T-helper 2 cell treated with Interferon-gamma antibody and Interleukin-4, amounts not matched to agents 5 μg/mL and 100 μg/mL, for 36 hours (primary cell): ENCODE data around the gene NEURL1.

Source experiments
- DNase-seq: peaks from one replicate; pipeline ENCODE4 v3.0.0; 2021; ENCODE audit warnings: low spot score
- H3K27ac Mint-ChIP-seq: one replicate; pipeline ENCODE4 v1.8.0; 2021; ENCODE audit warnings: mild to moderate bottlenecking, mixed read lengths
- H3K27me3 Mint-ChIP-seq: one replicate; pipeline ENCODE4 v1.8.0; 2021; ENCODE audit warnings: low read depth, mixed read lengths
- H3K36me3 Mint-ChIP-seq: one replicate; pipeline ENCODE4 v1.8.0; 2021; ENCODE audit warnings: low read depth, mixed read lengths
- H3K4me1 Mint-ChIP-seq: one replicate; pipeline ENCODE4 v1.8.0; 2021; ENCODE audit warnings: low read depth, mixed read lengths
- H3K4me3 Mint-ChIP-seq: one replicate; pipeline ENCODE4 v1.8.0; 2022; ENCODE audit warnings: mild to moderate bottlenecking, moderate library complexity, mixed read lengths
- H3K9me3 Mint-ChIP-seq: one replicate; pipeline ENCODE4 v1.8.0; 2021; ENCODE audit warnings: mixed read lengths

NEURL1 gene

DNA sequence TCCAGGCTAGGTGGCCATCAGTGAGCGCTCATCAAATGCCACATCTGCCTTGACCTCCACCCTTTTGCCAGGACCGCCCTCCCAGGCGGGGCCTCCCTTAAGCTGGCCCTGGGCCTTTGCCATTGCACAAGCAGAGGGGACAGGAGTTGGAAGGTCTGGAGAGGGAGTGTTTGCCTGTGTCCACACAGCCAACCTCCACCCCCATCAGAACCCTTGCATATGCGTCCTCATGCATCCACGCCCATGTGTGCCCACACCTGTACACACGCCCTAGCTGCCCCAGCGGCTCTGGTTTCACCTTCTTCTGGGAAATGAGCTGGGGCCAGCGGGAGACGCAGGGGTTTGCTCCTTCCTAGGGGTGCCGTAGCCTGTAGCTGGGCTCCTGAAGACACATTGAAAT lies 64.0 kb downstream of the NEURL1 start:
- Mint-ChIP-seq H3K27me3 (peaks cover 14% of the 10 kb centered on the region), H3K4me1 (peaks cover 21% of the 10 kb centered on the region), H3K36me3 (no peaks in the 10 kb centered on the region), H3K4me3 (no peak overlapping the region), H3K27ac (no peak overlapping the region), H3K9me3 (no peaks in the 10 kb centered on the region)
- DNase-seq: no peak

DNA sequence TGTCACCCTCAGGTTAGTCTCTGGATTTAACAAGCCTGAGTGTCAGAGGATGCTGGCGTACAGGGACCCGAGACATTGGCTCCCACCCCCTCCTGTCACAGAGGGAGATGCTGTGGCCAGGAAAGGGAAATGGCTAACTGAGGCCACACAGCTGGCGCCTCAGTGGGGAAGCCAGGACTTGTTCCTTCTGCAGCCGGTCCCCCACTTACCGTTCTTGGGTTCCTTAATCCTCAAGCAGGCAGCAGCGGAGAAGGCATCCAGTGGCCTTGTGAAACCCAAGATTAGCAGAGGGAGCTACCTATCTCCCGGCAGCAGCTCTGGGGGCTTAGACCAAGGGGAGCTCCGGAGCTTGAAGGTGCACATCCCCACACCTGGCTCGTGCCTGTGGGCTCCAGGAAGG lies 65.4 kb downstream of the NEURL1 start:
- peaks cover 13% of the 10 kb centered on the region for H3K4me1 Mint-ChIP-seq
- no peaks in the 10 kb centered on the region for H3K9me3 Mint-ChIP-seq
- H3K27ac Mint-ChIP-seq: no peak overlapping the region
- peaks cover 14% of the 10 kb centered on the region for H3K27me3 Mint-ChIP-seq
- H3K36me3 Mint-ChIP-seq: no peaks in the 10 kb centered on the region
- no peak for DNase-seq
- no peak overlapping the region for H3K4me3 Mint-ChIP-seq

DNA sequence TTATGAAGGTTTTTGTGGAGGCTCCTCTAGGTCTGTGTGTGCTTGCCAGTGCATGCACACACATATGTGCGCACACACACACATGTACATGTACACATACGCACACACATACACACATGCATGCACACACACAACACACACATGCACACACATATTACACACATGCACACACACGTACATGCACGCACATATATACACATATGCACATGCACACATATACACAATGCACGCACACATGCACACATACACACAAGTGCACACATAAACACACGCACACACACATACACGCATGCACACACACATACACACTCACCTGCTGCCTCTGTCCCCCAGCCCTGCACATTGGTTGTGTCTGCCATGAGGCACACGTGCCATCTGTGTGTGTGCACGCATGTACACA lies 66.3 kb downstream of the NEURL1 start:
- Mint-ChIP-seq H3K27me3 (peaks cover 12% of the 10 kb centered on the region), H3K27ac (no peak overlapping the region), H3K4me1 (peaks cover 4% of the 10 kb centered on the region), H3K9me3 (no peaks in the 10 kb centered on the region), H3K4me3 (no peak overlapping the region), H3K36me3 (no peaks in the 10 kb centered on the region)
- no peak for DNase-seq

DNA sequence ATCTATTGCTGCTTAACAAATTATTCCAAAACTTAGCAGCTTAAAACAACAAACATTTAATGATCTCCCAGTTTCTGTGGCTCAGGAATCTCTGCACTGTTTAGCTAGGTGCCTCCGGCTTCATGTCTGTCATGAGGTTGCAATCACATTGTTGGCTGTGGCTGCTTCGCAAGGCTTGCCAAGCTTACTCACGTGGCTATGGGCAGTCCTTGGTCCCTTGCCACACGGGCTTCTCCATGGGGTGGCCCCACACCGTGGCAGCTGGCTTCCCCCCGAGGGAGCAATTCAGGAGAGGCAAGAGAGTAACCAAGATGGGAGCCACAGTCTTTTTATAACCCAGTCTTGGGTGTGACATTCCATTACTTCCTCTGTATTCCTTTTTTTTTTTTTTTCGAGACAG lies 67.4 kb downstream of the NEURL1 start:
- H3K27me3 Mint-ChIP-seq: peaks cover 13% of the 10 kb centered on the region

DNA sequence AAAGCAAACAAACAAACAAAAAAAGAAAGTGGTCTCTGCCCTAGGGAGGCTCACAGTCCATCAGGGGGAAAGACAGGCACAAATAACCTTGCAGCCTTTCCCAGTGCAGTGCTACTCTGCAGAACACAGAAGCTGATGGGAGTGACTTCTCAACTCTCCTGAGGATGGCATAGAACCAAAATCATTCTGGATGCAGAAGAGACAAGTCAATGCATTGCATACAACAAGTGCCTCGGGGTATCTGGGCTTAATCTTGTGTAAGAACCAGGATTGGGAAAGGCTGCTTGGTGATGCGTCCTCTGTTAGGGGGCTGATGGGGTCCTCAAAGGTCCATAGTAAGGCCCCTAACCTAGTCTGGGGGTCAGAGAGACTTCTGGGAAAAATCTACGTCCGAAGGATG lies 68.9 kb downstream of the NEURL1 start:
- Mint-ChIP-seq H3K36me3 (no peaks in the 10 kb centered on the region), H3K4me3 (no peak overlapping the region), H3K27ac (no peak overlapping the region), H3K27me3 (peaks cover 10% of the 10 kb centered on the region), H3K4me1 (peaks cover 3% of the 10 kb centered on the region), H3K9me3 (no peaks in the 10 kb centered on the region)
- DNase-seq: no peak

More for the DNA sequence above, 67.4 kb downstream of the NEURL1 start:
- Mint-ChIP-seq H3K27ac (no peak overlapping the region), H3K9me3 (no peaks in the 10 kb centered on the region), H3K36me3 (no peaks in the 10 kb centered on the region), H3K4me1 (peaks cover 3% of the 10 kb centered on the region), H3K4me3 (no peak overlapping the region)
- no peak for DNase-seq

DNA sequence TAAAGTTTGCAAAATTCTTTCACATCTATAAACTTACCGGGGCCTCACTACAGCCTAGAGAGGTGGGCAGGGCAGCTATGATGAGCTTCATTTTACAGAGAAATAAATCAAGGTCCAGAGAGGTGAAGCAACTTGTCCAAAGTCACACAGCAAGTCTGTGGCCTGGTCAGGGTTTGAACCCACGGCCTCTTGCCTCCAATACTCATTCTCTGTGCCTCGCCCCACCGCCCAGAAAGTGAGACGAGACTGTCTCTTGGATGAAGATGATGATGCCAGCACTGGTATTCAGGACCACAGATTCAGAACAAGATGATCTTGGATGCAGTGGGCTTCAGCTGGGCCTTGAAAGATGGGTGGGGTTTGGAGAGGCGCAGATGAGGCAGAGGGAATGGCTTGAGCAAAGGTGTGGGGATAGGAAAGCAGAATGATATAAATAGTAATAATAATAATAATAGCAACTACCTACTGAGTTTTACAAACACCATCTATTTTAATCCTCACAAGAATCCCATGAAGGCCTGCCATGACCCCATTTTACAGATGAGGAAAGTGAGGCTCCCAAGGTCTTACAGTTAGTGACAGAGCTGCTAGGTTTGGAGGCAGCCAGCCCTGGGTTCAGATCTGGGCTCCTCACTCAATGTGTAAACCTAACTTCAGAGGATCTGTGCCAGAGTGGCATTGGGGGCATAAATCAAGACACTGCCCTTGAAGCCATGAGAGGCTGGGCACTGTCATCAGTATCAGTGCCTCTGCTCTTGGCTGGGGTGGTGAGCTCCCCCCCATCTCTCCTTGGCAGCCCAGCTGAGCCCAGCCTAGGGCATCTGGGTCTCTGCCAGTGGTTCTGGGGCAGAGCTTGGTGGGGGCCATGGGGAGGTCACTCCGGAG lies 70.0 kb downstream of the NEURL1 start:
- Mint-ChIP-seq H3K4me1 (peaks cover 3% of the 10 kb centered on the region), H3K27ac (no peak overlapping the region), H3K4me3 (no peak overlapping the region), H3K36me3 (no peaks in the 10 kb centered on the region), H3K9me3 (no peaks in the 10 kb centered on the region), H3K27me3 (peaks cover 10% of the 10 kb centered on the region)
- no peak for DNase-seq

DNA sequence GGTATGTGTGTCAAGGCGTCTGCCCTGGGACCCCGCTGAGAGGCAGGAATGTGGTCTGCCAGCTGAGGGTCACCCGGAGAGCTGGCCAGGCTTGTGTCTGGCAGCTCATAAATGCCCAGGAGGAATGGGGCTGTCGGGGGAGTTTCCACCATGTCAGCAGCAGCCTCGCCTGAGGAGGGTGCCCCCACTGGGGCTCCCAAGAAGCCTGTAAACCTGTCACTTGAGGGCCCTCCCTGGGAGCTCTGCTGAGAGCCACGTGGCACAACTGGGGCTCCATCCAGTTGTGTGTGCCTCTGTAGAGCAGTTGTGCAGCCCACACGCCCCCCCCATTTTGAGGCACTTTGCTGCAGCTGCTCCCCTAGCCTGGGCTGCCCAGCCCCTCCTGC lies 70.6 kb downstream of the NEURL1 start:
- Mint-ChIP-seq H3K4me3 (no peak overlapping the region), H3K27ac (no peak overlapping the region), H3K27me3 (peaks cover 10% of the 10 kb centered on the region), H3K4me1 (no peaks in the 10 kb centered on the region), H3K9me3 (no peaks in the 10 kb centered on the region), H3K36me3 (no peaks in the 10 kb centered on the region)
- DNase-seq: no peak

DNA sequence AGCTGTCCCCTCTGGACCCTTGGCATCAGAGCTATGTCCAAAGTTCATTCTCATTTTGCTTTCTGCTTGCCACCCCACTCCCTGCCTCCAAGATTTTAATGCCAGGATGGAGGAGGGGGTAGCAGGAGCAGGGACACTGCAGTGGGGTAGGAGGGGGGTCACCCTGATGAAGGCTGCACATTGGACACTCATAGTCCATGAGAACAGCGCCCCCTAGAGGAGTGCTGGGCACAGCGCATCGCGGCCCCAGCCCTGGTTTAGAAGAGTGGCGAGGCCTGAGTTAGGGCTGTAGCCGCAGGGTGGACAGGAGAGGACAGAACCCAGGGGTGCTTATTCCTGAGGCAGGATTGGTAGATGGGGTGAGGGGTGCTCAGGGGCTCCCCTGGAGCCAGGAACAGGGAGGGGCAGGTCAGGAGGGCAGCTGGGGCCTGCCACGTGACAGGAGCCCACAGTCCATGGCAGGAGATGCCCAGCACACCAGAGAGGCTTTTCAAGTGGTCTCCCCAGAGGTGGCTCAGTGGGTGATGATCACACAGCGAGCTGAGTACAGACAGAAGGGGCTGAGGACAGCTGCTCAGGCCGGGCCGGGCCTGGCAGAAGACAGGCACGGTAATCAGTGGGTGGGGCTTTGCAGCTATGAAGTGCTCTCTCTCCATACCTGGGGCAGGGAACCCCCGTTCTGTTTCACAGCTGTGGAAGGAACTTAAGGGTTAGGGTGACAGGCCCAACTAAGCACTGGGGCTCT lies 71.4 kb downstream of the NEURL1 start:
- peak; percentile 32 for DNase-seq

DNA sequence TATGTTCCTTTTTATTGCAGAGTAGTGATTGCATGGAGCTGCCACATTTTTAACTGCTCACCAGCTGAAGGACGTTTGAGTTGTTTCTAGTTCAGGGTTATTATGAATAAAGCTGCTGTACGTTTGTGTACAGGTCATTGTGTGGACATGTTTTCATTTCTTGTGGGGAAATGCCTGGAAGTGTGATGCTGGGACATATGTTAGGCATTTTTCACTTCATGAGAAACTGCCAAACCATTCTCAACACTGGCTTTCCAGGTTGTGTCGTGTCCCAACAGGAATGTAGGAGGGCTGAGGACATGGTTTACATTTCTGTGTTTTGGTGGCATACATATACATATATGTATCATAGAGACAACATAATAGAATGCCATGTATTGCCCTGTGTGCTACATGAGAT lies 73.0 kb downstream of the NEURL1 start:
- Mint-ChIP-seq H3K36me3 (no peaks in the 10 kb centered on the region), H3K4me1 (no peaks in the 10 kb centered on the region), H3K4me3 (no peak overlapping the region), H3K27ac (no peak overlapping the region), H3K9me3 (no peaks in the 10 kb centered on the region), H3K27me3 (peaks cover 2% of the 10 kb centered on the region)
- no peak for DNase-seq

More for the DNA sequence above, 71.4 kb downstream of the NEURL1 start:
- no peaks in the 10 kb centered on the region for H3K9me3 Mint-ChIP-seq
- H3K36me3 Mint-ChIP-seq: no peaks in the 10 kb centered on the region
- H3K27me3 Mint-ChIP-seq: peaks cover 6% of the 10 kb centered on the region
- H3K4me3 Mint-ChIP-seq: no peak overlapping the region
- H3K27ac Mint-ChIP-seq: no peak overlapping the region
- no peaks in the 10 kb centered on the region for H3K4me1 Mint-ChIP-seq

DNA sequence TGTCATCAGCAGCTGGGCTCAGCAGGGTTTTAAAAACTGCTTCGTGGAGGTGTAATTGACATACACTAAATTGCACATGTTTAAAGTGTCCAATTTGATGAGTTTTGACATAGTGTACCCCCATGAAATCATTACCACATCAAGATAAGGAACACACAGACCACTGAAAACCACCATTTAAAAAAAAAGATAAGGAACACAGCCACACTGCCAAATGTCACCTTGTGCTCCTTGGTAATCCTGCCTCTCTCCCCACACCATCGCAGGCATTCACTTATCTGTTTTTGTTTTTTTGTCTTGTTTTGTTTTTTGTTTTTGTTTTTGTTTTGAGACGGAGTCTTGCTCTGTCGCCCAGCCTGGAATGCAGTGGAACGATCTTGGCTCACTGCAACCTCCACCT lies 75.0 kb downstream of the NEURL1 start:
- DNase-seq: no peak
- Mint-ChIP-seq H3K27me3 (peaks cover 2% of the 10 kb centered on the region), H3K27ac (no peak overlapping the region), H3K4me1 (no peaks in the 10 kb centered on the region), H3K36me3 (no peaks in the 10 kb centered on the region), H3K4me3 (no peak overlapping the region), H3K9me3 (no peaks in the 10 kb centered on the region)

DNA sequence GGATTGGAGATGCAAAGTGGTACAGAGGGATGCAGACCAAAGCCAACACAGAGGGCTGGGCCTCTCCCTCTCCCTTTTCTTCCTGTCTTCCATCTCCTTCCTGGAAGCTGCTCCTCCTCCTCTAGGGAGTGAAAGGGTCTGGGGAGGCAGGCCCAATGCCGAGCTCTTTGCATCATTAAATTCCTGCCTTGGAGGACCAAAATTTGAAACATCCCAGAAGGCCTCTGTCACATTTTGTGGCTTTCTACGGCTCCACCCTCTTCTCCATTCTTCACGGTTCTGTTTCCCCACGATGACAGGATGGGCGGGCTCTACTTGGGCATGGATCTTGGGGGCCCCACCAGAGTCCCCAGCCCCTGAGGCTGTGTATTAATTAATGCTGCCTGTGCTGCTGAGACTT lies 76.4 kb downstream of the NEURL1 start:
- DNase-seq: no peak
- peaks cover under 1% of the 10 kb centered on the region for H3K27me3 Mint-ChIP-seq
- H3K4me1 Mint-ChIP-seq: no peaks in the 10 kb centered on the region
- no peaks in the 10 kb centered on the region for H3K9me3 Mint-ChIP-seq
- H3K36me3 Mint-ChIP-seq: no peaks in the 10 kb centered on the region
- no peak overlapping the region for H3K4me3 Mint-ChIP-seq
- H3K27ac Mint-ChIP-seq: no peak overlapping the region

DNA sequence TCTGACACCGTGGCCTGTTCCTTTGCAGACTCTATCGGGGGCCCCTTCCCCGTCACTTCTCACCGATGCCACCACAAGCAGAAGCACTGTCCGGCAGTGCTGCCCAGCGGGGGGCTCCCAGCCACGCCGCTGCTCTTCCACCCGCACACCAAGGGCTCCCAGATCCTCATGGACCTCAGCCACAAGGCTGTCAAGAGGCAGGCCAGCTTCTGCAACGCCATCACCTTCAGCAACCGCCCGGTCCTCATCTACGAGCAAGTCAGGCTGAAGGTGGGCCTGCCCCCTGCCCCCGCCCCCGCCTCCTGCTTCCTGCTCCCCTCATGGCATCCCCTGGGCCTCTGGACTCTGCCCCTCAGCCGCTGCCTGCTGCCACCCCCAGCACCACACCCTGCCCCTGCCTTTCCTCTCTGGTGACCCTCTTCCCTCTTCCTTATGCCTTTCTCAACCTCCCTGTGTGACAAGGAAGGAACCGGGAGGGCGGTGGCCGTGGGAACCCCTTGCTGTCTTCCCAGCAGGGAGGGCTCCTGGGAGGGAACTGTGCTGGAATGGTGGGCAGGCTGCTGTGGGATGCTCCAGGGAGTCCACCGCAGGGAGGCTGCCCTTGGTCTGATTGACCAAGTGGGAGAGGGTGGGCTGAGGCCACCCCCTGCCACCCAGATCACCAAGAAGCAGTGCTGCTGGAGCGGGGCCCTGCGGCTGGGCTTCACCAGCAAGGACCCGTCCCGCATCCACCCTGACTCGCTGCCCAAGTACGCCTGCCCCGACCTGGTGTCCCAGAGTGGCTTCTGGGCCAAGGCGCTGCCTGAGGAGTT lies 77.5 kb downstream of the NEURL1 start:
- H3K27me3 Mint-ChIP-seq: no peaks in the 10 kb centered on the region
- H3K36me3 Mint-ChIP-seq: no peaks in the 10 kb centered on the region
- no peak for DNase-seq
- H3K4me3 Mint-ChIP-seq: no peak overlapping the region
- H3K9me3 Mint-ChIP-seq: no peaks in the 10 kb centered on the region
- H3K4me1 Mint-ChIP-seq: no peaks in the 10 kb centered on the region
- H3K27ac Mint-ChIP-seq: no peak overlapping the region

DNA sequence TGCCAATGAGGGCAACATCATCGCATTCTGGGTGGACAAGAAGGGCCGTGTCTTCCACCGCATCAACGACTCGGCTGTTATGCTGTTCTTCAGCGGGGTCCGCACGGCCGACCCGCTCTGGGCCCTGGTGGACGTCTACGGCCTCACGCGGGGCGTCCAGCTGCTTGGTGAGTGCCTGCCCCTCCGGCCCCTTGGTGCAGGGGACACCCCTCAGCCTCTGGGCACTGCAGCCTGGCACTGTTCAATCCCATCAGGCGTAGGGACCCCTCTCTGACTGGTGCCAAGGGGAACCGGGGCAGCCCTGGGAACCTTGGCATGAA lies 78.1 kb downstream of the NEURL1 start:
- H3K4me3 Mint-ChIP-seq: no peak overlapping the region

More for the DNA sequence above, 78.1 kb downstream of the NEURL1 start:
- no peaks in the 10 kb centered on the region for H3K36me3 Mint-ChIP-seq
- H3K27me3 Mint-ChIP-seq: no peaks in the 10 kb centered on the region
- no peak for DNase-seq
- no peak overlapping the region for H3K27ac Mint-ChIP-seq
- no peaks in the 10 kb centered on the region for H3K9me3 Mint-ChIP-seq
- H3K4me1 Mint-ChIP-seq: no peaks in the 10 kb centered on the region
